T-helper 1 cell treated with Interleukin-12 subunit alpha and Interleukin-12 subunit beta and Interleukin-4 antibody, amounts not matched to agents 30 μg/mL and 1 μg/mL, for 36 hours (primary cell): ENCODE results near the gene CNN2.

Source experiments
- H3K27ac Mint-ChIP-seq: one replicate; pipeline ENCODE4 v1.8.0; 2021; ENCODE audit warnings: mild to moderate bottlenecking, mixed read lengths
- H3K27me3 Mint-ChIP-seq: one replicate; pipeline ENCODE4 v1.8.0; 2021; ENCODE audit warnings: low read depth, mixed read lengths
- H3K36me3 Mint-ChIP-seq: one replicate; pipeline ENCODE4 v1.8.0; 2021; ENCODE audit warnings: low read depth, mixed read lengths
- H3K4me1 Mint-ChIP-seq: one replicate; pipeline ENCODE4 v1.8.0; 2021; ENCODE audit warnings: low read depth, mixed read lengths
- H3K4me3 Mint-ChIP-seq: one replicate; pipeline ENCODE4 v1.8.0; 2021; ENCODE audit warnings: mild to moderate bottlenecking, moderate library complexity, mixed read lengths
- H3K9me3 Mint-ChIP-seq: one replicate; pipeline ENCODE4 v1.8.0; 2021; ENCODE audit warnings: mixed read lengths

Gene CNN2

DNA sequence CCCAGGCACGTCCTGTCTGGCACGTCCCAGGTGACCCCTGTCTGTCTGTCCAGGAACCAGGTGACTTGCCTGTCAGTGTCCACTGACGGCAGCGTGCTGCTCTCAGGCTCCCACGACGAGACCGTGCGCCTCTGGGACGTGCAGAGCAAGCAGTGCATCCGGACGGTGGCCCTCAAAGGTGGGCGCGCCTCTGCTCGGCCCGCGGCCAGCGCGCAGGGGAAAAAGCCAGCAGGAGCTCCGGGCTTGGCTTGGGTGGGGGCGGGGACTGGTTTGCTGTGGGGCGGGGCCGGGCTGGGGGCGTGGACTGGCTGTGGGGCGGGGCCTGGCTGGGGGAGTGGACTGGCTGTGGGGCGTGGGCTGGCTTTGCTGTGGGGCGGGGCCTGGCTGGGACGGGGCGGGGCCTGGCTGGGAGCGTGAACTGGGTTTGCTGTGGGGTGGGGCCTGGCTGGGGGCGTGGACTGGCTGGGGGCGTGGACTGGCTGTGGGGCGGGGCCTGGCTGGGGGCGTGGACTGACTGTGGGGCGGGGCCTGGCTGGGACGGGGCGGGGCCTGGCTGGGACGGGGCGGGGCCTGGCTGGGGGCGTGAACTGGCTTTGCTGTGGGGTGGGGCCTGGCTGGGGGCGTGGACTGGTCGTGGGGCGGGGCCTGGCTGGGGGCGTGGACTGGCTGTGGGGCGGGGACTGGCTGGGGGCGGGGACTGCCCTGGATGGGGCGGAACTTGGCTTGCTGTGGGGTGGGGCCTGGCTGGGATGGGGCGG, 35.1 kb upstream of the CNN2 start:
- Mint-ChIP-seq H3K27me3 (peaks cover 2% of the 10 kb centered on the region), H3K4me1 (peaks cover 4% of the 10 kb centered on the region), H3K4me3 (no peak overlapping the region), H3K27ac (no peak overlapping the region), H3K36me3 (peaks cover 6% of the 10 kb centered on the region), H3K9me3 (no peaks in the 10 kb centered on the region)

DNA sequence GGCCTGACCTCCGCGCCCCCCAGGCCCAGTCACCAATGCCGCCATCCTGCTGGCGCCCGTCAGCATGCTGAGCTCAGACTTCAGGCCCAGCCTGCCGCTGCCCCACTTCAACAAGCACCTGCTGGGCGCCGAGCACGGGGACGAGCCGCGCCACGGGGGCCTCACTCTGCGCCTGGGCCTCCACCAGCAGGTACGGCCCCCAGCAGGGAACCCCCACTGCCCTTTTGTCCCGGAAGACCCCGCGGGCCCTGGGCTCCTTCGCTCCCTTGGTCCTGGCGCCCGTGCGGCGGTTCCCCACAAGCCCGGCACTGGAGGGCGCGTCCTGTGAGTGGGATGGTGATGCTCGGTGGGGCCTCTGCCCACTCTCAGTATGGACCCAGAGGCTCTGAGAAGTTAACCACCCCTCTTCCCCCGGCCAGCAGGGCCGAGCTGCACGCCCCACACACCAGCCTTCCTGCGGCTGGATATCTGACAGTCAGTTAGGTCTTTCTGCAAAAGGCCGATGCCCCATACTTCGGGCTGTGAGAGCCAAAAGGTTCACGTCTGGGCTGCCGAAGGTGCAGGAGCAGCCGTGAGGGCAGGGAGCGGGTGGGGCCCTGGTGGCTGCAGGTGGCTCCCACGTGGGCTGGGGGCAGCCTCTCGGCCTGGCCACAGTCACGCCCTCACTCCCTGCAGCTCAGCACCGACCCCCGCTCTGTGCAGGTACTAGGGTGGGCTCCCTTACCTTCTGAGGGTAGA, 34.3 kb upstream of the CNN2 start:
- H3K9me3 Mint-ChIP-seq, result no peaks in the 10 kb centered on the region
- H3K27ac Mint-ChIP-seq, result no peak overlapping the region
- H3K27me3 Mint-ChIP-seq, result peaks cover 9% of the 10 kb centered on the region
- peaks cover 6% of the 10 kb centered on the region for H3K4me1 Mint-ChIP-seq
- H3K4me3 Mint-ChIP-seq, result no peak overlapping the region
- peaks cover 6% of the 10 kb centered on the region for H3K36me3 Mint-ChIP-seq

DNA sequence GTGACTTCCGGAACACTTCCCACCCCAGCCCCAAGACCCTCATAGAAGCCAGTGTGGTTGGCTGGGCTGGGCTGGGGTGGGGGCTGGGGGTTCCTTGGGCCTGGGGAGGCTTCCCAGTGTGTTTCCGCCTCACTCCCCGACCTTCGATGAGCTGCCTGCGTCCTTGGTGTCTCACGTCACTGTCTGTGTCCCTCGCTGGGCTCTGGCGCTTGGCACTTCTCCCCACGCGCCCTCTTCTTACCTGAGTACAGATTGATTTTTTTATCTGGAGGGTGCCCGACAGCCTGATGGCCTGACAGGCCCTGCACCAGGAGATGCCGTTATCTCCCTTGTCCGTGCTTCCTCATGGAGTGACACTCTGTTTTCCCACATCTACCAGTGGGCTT, 33.7 kb upstream of the CNN2 start:
- H3K36me3 Mint-ChIP-seq, result peaks cover 6% of the 10 kb centered on the region
- peaks cover 10% of the 10 kb centered on the region for H3K27me3 Mint-ChIP-seq
- no peak overlapping the region for H3K4me3 Mint-ChIP-seq
- peaks cover 6% of the 10 kb centered on the region for H3K4me1 Mint-ChIP-seq
- no peaks in the 10 kb centered on the region for H3K9me3 Mint-ChIP-seq
- H3K27ac Mint-ChIP-seq, result no peak overlapping the region

DNA sequence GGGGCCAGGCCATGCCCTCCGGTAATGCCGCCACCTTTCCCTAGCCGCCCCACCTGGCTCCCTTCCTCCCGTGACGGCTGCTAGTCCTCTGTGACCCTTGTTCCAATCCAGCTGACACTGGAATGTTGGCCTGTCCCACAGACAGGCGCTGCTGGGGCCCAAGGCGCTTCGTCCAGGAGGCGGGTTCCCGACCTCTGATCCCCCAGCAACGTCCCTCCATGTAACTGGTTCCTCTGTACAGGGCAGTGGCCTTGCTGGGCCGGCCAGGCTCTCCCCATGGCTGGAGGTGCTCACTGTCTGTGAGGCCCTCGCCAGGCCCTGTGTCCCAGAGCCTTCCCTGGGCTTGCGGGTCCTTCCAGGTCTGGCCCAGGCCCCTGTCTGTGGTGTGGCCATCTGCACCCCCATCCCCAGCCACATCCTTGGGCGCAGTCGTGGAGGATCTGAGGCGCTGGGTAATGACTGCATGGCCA, 33.0 kb upstream of the CNN2 start:
- Mint-ChIP-seq H3K27ac (no peak overlapping the region), H3K4me1 (peaks cover 6% of the 10 kb centered on the region), H3K4me3 (no peak overlapping the region), H3K27me3 (peaks cover 17% of the 10 kb centered on the region), H3K36me3 (peaks cover 6% of the 10 kb centered on the region), H3K9me3 (no peaks in the 10 kb centered on the region)

DNA sequence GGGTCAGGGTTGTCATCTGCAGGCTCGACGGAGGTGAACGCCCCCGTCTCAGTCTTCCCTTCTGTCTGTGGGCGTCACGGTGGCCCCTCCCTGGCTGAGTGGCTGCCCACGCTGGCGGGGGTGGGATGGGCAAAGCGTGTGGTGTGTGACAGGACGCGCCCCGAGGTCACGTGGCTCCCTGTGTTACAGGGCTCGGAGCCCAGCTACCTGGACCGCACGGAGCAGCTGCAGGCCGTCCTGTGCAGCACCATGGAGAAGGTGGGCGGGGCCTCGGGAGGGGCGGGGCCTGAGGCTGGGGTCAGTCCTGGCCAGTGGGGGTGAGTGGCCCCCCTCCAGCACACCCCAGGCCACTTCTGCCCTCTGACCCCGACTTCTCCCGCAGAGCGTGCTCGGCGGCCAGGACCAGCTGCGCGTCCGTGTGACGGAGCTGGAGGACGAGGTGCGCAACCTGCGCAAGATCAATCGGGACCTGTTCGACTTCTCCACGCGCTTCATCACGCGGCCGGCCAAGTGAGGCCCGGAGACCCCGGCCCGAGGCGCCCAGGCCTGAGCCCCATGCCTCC, 32.5 kb upstream of the CNN2 start:
- H3K27me3 Mint-ChIP-seq, result peaks cover 21% of the 10 kb centered on the region
- H3K27ac Mint-ChIP-seq, result no peak overlapping the region
- H3K9me3 Mint-ChIP-seq, result no peaks in the 10 kb centered on the region

DNA sequence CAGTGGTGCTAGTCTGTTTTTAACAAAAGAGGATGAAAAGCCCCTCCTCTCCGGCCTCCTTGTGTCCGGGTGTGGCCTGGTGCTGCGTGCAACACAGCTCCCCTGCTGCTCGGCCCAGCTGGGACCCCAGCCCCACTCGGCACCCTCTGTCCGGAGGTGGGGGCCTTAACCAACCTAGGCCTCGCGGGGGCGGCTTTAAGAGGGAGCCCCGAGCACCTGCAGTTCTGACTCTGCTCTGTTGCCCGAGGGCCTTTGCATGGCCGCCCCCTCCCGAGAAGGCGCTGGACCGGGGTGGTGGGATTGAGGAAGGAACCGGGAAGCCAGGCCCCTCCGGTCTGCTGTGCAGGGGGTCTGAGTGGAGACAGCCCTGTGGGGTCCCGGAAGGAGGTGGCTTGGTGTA, 31.9 kb upstream of the CNN2 start:
- H3K9me3 Mint-ChIP-seq, result no peaks in the 10 kb centered on the region
- H3K36me3 Mint-ChIP-seq, result peaks cover 3% of the 10 kb centered on the region
- H3K27ac Mint-ChIP-seq, result no peak overlapping the region
- peaks cover 27% of the 10 kb centered on the region for H3K27me3 Mint-ChIP-seq
- H3K4me3 Mint-ChIP-seq, result no peak overlapping the region
- H3K4me1 Mint-ChIP-seq, result peaks cover 8% of the 10 kb centered on the region

More for the DNA sequence above, 32.5 kb upstream of the CNN2 start:
- Mint-ChIP-seq H3K4me1 (peaks cover 6% of the 10 kb centered on the region), H3K4me3 (no peak overlapping the region), H3K36me3 (peaks cover 3% of the 10 kb centered on the region)

DNA sequence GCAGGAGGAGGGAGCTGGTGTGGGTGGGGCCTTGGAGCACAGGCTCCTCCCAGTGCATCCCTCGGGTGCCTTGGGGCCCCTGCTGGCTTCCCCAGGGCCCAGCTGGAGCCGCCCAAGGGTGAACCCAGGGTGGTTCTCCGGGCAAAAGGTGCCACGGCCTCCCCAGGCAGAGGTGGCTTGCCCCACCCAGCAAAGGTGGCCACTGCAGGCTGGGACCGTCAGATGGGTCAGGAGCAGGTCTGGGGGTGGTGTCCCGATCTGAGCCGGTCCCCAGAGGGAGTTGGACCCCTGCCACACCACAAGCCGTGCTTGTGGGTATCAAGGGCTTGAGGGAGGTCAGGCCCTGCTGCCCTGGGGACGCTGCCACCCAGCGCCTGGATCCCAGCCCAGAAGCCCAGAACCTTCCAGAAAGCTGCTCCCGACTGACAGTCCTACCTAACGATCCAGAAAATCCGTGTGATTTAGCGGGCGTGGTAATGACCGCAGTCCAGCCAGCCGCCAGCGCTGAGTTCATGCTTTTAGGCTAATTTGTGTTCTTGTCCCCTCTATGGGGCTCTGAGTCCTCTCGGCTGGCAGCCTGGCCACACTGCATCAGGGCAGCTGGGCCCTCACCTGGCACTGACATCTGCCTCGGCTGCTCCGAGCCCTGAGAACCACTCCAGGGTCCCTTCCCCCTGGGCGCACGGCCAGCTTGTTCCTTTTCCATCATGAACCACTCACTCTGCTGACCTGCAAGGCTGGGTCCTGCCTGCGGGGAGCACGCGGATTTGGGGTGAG, 31.2 kb upstream of the CNN2 start:
- Mint-ChIP-seq H3K36me3 (peaks cover 3% of the 10 kb centered on the region), H3K9me3 (no peaks in the 10 kb centered on the region), H3K4me3 (no peak overlapping the region), H3K27me3 (peaks cover 27% of the 10 kb centered on the region), H3K4me1 (peaks cover 9% of the 10 kb centered on the region), H3K27ac (no peak overlapping the region)

DNA sequence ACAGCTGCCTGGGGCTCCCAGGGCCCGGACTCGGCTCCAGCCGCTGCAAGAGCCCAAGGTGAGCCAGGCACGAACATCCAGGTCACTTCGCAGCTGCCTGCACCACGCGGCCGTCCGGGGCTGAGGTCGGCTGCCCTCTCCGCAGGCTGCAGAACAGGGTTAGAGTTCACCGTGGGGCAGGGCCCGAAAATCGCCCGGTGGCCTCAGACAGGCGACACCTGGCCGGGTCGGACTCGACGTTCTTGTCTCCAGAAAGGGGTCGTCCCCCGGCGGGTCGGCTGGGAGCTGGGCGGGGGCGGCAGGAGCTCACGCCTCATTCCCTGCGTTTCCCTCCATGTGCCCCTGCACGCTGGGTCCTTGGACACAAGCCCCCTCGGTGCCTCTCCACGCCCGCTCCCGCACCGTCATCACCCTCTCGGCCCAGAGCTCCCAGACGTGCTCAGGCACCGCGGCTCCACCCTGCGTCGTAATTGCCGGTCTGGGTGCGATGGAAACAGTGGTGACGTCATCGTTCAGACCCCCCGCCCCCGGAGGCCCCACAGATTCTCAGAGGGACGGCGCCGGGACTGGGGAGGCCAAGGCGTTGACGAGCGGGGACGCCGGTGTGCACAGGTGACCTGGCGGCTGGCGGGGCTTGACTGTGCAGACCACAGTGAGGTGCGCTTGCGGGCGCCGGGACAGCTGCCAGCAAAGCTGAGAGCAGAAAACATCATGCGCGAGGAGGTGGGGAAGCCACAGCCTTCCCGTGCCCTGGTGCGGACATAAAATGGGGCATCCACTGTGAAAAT, 30.2 kb upstream of the CNN2 start:
- Mint-ChIP-seq H3K36me3 (peaks cover 3% of the 10 kb centered on the region), H3K27ac (peak overlapping the region; percentile 52), H3K4me1 (peaks cover 9% of the 10 kb centered on the region), H3K4me3 (peak overlapping the region; percentile 37), H3K9me3 (no peaks in the 10 kb centered on the region), H3K27me3 (peaks cover 30% of the 10 kb centered on the region)

DNA sequence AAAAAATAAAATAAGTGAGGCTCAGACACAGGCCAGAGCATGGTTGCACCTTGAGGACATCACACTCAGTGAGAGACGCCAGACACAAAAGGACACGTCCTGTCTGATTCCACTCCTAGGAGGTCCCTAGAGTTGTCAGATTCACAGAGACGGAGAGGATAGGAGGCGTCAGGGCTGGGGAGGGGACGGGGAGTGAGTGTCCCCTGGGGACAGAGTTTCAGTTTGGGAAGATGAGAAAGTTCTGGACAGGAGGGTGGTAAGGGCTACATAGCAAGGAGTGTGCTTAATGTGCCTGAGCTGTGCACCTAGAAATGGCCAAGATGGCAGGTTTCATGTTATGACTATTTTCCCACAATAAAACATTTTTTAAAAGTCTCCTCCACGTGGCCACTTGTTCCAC, 28.3 kb upstream of the CNN2 start:
- H3K36me3 Mint-ChIP-seq, result no peaks in the 10 kb centered on the region
- H3K4me3 Mint-ChIP-seq, result no peak overlapping the region
- no peaks in the 10 kb centered on the region for H3K9me3 Mint-ChIP-seq
- peak overlapping the region; percentile 45 for H3K27ac Mint-ChIP-seq
- peaks cover 37% of the 10 kb centered on the region for H3K27me3 Mint-ChIP-seq
- peaks cover 9% of the 10 kb centered on the region for H3K4me1 Mint-ChIP-seq

DNA sequence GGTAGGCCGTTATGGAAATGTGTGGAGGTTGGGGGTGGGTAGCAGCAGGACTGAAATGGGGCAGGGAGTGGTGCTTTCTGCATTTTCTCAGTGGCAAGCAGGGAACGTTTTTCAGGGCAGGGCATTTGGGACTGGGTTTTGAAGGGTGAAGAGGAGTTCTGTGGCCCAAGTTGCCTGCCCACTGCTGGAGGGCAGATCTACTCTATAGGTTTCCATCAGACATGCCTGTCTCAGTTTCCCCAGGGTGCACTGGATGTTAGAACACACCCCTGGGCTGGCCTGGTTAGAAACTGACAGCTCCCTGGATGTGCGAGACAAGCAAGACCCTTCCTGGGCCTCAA, 27.1 kb upstream of the CNN2 start:
- Mint-ChIP-seq H3K27ac (no peak overlapping the region), H3K36me3 (no peaks in the 10 kb centered on the region), H3K9me3 (no peaks in the 10 kb centered on the region), H3K27me3 (peaks cover 37% of the 10 kb centered on the region), H3K4me1 (peaks cover 9% of the 10 kb centered on the region), H3K4me3 (no peak overlapping the region)

DNA sequence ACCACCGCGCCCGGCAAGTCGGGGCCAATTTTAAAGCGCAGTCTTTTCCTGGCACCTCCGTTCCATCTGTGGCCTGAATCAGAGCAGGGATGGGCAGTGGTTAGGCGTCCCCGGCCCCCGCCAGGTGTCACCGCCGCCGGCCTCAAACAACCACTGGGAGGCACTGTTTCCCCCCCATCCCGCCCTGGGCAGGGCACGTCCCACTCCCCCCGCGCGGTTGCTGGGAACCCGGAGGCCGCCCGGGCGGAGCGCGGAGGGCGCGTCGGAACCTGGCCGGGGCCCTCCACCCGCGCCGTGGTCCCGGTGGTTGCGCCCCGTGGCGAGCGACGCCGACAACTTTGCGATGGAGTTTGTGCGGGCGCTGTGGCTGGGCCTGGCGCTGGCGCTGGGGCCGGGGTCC, 26.3 kb upstream of the CNN2 start, which contains the start of gene GRIN3B:
GRIN3B (plus strand) TSS at position 325 of the 400 bp plus-strand sequence; CDS start at position 344, 19 bp downstream.
- H3K36me3 Mint-ChIP-seq, result no peaks in the 10 kb centered on the region
- no peaks in the 10 kb centered on the region for H3K9me3 Mint-ChIP-seq
- no peak within 1 kb of the TSS for H3K27ac Mint-ChIP-seq
- H3K4me1 Mint-ChIP-seq, result peaks cover 9% of the 10 kb centered on the region
- H3K27me3 Mint-ChIP-seq, result peaks cover 37% of the 10 kb centered on the region
- peak within 1 kb of the TSS; percentile 21 for H3K4me3 Mint-ChIP-seq

DNA sequence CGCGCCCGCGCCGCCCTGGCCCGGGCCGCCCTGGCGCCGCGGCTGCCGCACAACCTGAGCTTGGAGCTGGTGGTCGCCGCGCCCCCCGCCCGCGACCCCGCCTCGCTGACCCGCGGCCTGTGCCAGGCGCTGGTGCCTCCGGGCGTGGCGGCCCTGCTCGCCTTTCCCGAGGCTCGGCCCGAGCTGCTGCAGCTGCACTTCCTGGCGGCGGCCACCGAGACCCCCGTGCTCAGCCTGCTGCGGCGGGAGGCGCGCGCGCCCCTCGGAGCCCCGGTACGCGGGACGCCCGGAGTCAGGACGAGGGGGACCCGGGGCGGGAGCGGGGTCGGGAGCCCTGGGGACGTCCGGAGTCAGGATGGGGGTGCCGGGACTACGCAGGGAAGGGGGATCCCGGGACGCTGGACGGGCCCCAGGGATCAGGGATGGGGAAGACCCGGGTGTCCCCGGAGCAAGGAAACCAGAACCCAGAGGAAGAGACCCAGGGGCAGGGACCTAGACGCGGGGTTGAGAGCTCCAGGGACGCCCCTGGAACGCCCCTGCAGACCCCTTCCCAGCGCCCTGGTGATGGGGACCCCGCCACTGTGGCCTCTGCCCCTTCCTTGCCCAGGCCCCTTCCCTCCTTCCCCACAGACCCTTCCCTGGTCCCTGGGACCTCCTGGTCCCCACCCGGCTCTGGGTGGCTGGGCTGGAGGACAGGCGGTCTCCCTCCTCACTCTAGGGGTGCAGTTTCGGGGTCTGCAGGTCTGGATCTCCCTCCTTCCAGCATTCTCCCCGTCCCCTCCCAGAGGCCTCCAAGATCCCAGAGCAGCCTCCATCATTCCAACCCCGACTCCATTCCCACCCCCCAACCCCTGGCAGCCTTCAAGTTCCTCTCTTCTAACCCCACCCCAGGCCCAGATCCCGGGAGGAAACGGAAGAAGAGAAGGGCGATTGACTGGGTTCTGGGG, 25.5 kb upstream of the CNN2 start:
- Mint-ChIP-seq H3K27ac (no peak overlapping the region), H3K4me3 (peak overlapping the region; percentile 21), H3K9me3 (no peaks in the 10 kb centered on the region), H3K27me3 (peaks cover 37% of the 10 kb centered on the region), H3K36me3 (no peaks in the 10 kb centered on the region), H3K4me1 (peaks cover 9% of the 10 kb centered on the region)
